Limb (tissue), 2 donors: ENCODE data around the gene WRAP73.

Experiments used
- DNase-seq, 2 donors: peaks; one replicate each; pipeline ENCODE4 v3.0.0-alpha.2; 2016; ENCODE audit errors: extremely low spot score in 2 of 2

WRAP73 gene

DNA sequence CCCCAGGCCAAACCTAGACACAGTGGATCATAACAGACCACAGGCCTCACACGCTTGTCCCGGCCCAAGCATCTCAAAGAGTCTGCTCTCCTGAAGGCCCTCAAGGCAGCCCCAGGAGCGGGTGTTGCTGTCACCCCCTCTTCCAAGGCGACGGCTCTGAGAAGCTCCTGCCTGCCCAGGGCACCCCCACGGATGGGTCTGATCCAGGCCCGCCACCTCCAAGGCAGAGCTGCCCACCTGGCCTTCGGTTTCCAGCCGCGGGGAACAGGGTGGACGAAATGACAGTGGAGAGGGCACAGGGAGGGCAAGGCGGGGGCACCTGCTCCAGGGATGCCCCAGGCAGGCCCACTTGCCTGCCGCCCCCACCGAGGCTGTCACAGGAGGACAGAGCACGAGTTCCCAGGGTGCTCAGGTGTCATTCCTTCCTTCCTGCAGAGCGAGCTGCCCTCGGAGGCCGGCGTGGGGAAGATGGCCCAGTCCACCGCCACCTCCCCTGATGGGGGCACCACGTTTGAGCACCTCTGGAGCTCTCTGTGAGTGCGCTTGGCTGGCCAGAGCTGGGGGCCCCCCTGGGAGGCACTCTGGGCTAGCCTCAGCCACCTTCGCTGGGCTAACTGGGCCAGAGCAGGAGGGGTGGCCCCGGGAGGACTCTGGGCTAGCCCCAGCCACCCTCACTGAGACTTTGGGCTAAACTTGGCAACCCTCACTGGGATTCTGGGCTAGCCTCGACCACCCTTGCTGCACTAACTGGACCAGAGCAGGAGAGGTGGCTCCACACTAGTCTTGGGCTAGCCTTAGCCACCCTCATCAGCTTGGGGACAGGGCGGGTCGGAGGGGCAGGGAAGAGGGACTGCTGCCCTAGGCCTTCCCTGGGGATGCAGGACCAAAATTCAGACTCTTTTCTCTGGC is 32.2 kb upstream of the WRAP73 start:
- no peak for DNase-seq

- no peak for DNase-seq
Observed at GRCh38 chr1:3681231-3681897, 31.5 kb upstream of the WRAP73 start.

- no peak for DNase-seq
Observed at GRCh38 chr1:3680488-3681230, 30.8 kb upstream of the WRAP73 start.

DNA sequence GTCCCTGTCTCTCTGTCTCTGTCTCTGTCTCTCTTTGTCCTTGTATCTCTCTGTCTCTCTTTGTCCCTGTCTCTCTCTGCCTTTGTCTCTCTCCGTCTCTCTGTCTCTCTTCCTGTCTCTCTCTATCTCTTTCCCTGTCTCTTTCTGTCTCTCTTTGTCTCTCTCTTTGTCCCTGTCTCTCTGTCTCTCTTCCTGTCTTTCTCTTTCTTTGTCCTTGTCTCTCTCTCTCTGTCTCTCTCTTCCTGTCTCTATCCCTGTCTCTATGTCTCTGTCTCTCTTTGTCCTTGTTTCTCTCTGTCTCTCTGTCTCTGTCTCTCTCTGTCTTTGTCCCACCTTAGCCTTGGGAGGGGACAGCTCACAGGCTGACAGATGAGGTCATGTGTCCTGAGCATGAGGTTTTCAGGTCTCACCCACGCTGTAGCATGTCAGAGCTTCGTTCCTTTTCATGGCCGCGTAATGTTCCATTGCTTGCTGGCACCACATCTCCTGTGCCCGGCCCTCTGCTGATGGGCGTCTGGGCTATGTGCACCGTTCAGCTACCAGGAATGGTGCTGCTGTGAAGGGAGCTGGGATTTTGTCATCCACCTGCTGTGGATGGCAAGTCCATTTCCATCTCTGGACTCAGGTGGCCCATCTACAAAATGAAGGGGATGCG is 30.0 kb upstream of the WRAP73 start:
- no peak for DNase-seq

GRCh38 chr1:3679098-3679555 is 29.2 kb upstream of the WRAP73 start:
- DNase-seq: no peak

DNA sequence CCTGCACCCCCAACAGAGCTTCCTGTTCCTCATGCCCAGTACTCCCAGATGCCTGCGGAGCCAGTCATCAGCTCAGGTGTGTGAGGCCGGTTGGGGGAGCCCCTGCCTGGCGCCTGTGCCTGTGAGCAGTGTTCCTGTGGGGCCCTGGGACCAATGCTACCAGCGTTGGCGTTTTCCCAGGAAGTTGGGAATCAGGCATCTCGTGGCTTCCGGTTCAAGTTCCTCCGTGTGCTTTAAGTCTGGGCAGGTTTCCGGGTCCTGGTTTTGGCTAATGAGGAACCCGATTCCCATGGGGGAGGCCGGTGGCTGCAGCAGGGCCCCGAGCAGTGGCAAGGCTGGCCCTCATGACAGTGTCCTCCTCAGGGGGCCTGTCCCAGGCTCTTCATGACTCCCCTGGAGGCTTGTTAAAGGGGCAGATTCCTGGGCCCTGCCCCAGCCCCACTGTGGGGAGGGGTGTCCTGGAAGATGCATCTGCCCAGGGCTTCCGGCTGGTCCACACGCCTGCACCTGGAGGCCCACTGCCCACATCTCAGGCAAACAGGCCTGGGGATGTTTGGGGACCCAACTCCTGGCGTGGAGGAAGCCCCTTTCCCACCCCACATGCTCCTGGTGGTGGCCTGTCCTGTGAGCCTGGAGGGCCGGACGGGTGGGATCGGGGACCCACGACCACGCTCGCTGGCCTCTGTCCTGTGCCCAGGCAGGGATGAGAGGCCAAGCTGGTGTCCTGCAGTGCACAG is 28.6 kb upstream of the WRAP73 start:
- no peak for DNase-seq

DNA sequence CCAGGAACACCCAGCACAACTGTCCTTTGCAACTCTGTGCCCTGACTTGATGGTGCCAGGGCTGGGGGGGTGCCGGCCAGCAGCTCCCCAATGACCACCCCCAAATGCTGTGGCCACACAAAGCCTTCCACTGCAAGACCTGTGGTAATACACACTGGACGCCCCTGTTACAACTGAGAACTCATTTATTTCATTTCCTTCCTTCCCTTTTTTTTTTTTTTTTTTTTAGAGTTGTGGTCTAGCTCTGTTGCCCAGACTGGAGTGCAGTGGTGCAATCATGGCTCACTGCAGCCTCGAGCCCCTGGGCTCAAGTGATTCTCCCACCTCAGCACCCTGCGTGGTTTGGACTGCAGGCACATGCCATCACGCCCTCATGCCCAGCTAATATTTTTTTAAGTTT is 27.6 kb upstream of the WRAP73 start:
- no peak for DNase-seq

DNA sequence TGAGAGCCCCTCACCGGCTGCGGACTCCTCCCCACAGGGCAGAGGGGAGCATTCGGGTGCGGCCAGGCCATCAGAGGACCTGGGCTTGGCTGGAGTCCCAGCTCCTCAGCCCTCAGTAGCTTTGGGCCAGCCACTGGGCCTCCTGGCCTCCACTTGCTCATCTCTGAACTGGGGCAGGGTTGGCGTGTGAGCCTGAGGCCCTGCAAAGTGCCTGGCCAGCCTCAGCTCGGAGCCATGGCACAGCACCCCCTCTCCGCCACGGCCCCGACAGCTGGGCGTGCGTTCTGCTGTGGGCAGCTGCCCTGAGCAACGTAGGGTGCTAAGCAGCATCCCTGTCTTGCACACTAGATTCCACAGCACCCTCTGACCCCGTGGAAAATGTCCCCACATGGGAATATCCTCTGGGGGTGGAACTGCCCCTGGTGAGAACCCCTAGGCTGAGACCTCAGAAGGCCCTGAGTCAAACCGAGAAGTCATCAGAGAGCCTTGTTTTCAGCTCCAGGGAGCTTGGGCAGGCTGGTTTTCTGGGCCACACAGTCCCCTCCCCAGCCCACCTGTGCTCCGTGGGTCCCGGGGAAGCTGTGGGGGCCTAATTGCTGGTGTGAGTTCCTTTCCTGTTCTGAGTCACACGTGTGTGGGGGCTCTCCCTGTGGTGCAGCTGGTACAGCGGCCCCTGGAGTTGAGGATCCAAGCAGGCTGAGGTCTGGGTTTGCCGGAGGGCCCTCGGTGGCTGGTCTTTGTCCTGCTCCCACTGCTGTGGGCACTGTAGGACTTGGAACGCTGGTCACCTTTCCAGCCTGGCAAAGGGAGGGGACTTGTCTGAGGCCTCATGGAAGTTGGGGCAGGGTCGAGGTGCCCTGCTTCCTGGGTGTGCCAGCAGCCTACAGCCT is 26.9 kb upstream of the WRAP73 start:
- DNase-seq: no peak

DNA sequence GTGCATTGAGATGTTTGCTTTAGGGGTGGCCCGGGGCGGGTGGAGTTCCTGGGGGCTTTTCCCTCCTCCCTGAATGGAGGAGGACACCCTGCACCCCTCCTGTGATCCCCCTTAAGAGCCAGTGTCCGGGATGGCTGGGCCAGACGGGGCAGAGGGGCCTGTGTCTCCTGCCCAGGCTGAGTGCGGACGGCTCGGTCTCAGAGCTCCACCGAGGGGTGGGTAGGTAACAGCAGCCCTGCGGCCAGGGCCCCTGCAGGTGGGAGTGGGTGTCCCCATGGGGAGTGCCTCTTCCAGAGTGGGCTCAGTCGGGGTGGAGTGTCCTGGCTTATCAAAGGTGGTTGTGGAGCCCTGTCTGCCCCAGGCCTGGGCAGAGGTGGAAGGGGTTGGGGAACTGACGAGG is 25.5 kb upstream of the WRAP73 start:
- no peak for DNase-seq

GRCh38 chr1:3674100-3675094 is 24.5 kb upstream of the WRAP73 start:
- DNase-seq: no peak

GRCh38 chr1:3673381-3674099 is 23.6 kb upstream of the WRAP73 start:
- no peak for DNase-seq

DNA sequence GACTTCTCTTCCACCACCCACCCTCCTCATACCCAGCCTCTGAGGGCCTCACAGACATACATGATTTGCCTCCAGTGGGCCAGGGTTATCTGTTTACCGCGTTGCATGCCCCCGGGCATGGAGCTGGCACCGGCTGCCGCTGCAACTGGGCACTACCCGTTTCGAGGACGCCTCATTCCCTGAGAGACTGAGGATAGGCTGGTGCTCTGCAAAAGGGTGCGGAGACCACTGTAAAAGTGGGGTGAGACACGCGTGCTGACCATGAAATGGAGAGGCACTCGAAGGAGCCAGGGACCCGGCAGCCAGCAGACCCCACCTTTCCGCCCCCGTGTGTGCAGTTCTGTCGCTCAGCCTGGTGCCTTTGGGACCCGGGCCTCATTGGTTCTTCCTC is 23.1 kb upstream of the WRAP73 start:
- DNase-seq: no peak

DNA sequence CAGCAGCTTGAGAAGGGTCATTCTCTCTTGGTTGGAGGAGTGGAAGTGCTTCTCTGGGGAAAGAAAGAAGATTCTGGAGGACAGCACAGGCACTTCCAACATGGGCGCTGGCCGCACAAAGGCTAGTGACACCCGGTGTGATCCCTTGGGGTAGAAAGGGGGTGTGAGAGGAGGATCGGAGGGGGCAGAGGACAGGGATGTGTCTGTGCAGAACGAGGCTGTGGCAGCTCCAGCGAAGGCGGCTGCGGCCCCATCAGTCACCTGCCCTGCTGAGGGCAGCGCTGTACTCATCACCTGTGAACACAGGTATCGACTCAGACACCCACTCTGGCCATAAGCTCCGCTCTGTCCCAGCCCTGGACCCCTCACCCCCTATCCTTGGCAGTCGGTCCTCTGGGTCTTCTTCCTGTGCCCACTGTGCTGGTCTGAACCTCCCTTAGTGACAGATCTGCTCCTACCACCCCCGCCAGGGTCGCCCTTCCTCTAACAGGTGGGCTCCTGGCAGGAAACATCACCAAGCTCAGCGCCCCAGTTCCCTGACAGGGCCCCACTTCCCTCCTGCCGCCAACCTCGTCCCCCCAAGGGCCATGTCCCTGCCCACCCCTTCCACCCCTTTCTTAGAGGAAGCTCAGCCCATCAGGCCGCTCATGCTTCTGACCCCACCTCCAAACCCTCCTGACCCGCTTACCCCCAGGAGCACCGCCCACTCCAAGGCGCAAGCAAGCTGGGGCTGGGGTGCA is 22.5 kb upstream of the WRAP73 start:
- DNase-seq: no peak

GRCh38 chr1:3671371-3672180 is 21.7 kb upstream of the WRAP73 start:
- DNase-seq: no peak

DNA sequence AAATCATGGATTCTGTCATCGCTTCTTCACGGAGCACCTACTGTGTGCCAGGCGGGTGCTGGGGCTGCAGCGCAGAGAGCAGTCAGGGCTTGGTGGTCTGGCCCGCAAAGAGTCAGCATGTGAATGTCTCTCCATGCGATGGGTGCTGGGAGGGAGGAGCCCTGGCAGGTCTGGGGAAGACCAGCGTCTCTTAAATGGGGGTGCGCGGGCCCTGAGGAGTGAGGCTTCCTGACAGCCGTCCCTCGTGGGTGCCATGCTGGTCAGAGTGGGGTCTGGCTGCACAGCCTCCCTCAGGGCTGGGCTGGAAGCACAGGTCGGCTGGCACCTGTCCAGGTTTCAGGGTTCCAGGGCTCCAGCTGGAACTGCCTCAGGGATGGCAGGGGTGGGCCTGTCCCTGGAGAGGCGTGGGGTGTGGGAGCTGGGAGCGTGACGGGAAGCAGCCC is 20.9 kb upstream of the WRAP73 start:
- DNase-seq: no peak

- no peak for DNase-seq
Observed at GRCh38 chr1:3669971-3670431, 20.1 kb upstream of the WRAP73 start.
